VCaP (cell line): Measurements from ENCODE around the gene RFX8.

Experiments used
- H3K27ac ChIP-seq: fragments of 450-650 bp; 2 replicates; pipeline ENCODE4 v1.5.1; 2017
- CTCF ChIP-seq: fragments of 450-650 bp; conservative IDR thresholded peaks from 2 replicates; pipeline ENCODE4 v1.5.1; 2017; ENCODE audit warnings: mild to moderate bottlenecking, moderate library complexity

The RFX8 gene

GRCh38 chr2:101427743-101428142 is 47.2 kb downstream of the RFX8 start:
- no peak overlapping the region for H3K27ac ChIP-seq
- no peak for TF ChIP-seq CTCF

GRCh38 chr2:101427240-101427639 is 47.7 kb downstream of the RFX8 start:
- no peak for TF ChIP-seq CTCF
- H3K27ac ChIP-seq, result no peak overlapping the region

DNA sequence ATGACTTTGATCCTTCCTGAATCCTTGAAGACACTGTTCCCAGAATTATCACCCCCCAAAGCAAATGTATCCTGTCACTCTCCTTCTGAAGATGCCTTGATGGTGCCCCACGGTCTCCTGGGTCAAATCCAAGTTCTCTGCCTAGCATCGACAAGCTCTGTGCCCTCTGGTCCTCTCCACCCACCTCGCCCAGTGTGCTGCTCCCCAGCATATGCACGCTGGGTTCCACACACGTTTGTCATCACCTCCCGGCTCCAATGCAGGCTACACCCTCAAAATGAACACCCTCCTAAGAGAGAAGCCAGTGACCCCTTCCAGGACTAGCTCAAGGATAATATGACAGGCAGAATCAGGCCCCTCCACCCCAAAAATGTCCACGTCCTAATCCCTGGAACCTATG is 48.1 kb downstream of the RFX8 start:
- TF ChIP-seq CTCF, result no peak
- no peak overlapping the region for H3K27ac ChIP-seq

GRCh38 chr2:101420623-101421022 is 54.3 kb downstream of the RFX8 start:
- no peak overlapping the region for H3K27ac ChIP-seq
- TF ChIP-seq CTCF, result no peak

DNA sequence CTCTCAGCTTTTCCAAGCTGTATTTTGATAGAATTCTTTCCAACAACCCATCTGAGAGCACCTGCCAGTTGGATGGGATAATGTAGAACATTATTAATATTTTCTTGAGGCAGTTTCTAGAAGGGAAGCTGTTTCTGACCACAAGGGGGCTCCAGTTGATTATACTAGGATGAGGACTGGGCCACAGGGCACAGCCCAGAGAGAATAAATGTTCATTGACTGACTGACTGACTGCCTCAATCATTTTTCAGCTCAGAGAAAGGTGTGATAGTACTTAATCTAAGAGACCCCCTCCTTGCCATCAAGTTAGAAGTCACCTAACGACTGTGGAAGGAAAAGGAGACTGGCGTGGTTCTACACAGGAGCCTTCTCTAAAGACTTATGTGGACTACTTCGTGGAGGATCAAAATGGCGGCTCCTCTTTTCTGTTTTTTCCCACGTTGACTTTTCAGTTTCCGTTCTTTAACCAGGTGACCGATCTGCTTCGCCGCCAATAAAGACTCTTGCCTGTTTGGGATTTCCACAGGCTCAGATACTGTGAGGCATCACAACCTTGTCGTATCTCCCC is 55.7 kb downstream of the RFX8 start:
- H3K27ac ChIP-seq, result no peak overlapping the region

DNA sequence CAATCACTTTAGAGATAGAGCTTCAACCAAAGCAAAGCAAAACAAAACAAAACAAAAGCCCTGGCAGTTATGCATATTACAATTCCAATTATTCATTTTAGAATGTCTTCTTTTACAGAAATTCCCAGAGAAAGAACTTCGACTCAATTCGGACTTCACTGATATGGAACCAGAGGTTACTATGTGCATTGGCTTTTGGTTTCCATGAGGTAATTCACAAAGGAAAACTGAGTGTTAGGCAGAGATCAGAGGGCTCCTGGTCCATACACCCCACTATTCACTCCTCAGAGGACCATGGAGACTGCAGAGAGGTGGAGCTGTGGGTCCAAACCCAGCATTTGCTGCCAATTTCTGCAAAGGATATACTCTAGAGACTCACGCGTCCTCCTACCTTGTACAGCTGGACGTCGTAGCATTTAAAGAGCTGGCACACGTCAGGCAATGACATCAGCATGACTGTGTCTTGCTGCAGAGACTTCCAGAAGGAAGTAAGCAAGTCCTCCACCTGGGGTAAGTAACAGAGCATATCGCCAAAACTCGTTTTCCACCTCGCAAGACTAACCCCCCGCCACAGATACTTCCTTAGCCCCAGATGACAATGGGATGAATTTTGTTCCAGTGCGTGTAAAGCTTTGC is 56.3 kb downstream of the RFX8 start:
- no peak for TF ChIP-seq CTCF
- no peak overlapping the region for H3K27ac ChIP-seq

More for the DNA sequence above, 55.7 kb downstream of the RFX8 start:
- peak; percentile 82 for TF ChIP-seq CTCF

DNA sequence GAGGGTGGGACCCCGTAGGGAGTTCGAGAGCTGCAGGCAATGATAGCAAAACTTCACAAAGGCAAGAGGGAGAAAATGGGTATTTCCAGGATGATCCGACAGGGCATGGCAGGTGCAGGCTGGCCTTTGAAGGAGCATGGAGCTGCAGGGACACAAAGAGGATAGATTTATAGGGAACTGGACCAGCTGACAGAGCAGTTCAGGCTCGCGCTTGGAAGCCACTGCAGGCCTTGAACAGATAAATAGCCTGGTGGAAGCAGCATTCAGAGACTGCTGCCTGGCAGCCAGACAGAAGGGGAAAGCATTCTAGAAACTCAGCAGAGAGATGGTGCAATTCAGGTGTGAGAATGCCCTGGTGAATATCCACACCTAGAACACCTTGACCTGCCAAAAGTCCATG is 58.3 kb downstream of the RFX8 start:
- TF ChIP-seq CTCF, result no peak
- no peak overlapping the region for H3K27ac ChIP-seq
